GM21447 (cell line): ENCODE results near the gene GRAMD2B.
"Not testable (repeated sequence)": the region's sequence is repeated elsewhere in the genome, so short reads cannot be mapped to it uniquely, and the experiment has no call there.

Experiments used
- ATAC-seq: cut with Tn5 transposase; IDR thresholded peaks from one replicate; pipeline ENCODE4 v1.9.1; 2021; ENCODE audit not compliant: unreplicated experiment

GRAMD2B gene

GRCh38 chr5:126509339-126509738 is 86.1 kb downstream of the GRAMD2B start:
- no peak for ATAC-seq

- no peak for ATAC-seq
Observed at GRCh38 chr5:126511961-126512360, 88.8 kb downstream of the GRAMD2B start.

- ATAC-seq = no peak
Observed at GRCh38 chr5:126512451-126512850, 89.2 kb downstream of the GRAMD2B start.

- no peak for ATAC-seq
Observed at GRCh38 chr5:126513302-126513701, 90.1 kb downstream of the GRAMD2B start.

GRCh38 chr5:126513703-126514102 is 90.5 kb downstream of the GRAMD2B start:
- ATAC-seq = no peak

- no peak for ATAC-seq
Observed at GRCh38 chr5:126514131-126514557, 90.9 kb downstream of the GRAMD2B start.

- no peak for ATAC-seq
Observed at GRCh38 chr5:126514558-126515141, 91.4 kb downstream of the GRAMD2B start.

GRCh38 chr5:126515337-126515736 is 92.1 kb downstream of the GRAMD2B start:
- no peak for ATAC-seq

GRCh38 chr5:126516133-126516532 is 92.9 kb downstream of the GRAMD2B start:
- no peak for ATAC-seq

- ATAC-seq = no peak
Observed at GRCh38 chr5:126516852-126517251, 93.6 kb downstream of the GRAMD2B start.

GRCh38 chr5:126519223-126519622 is 96.0 kb downstream of the GRAMD2B start:
- not testable (repeated sequence) for ATAC-seq

GRCh38 chr5:126519637-126520592 is 96.7 kb downstream of the GRAMD2B start:
- ATAC-seq = no peak

GRCh38 chr5:126520593-126520953 is 97.4 kb downstream of the GRAMD2B start:
- no peak for ATAC-seq

GRCh38 chr5:126521130-126521529 is 97.9 kb downstream of the GRAMD2B start:
- ATAC-seq = no peak

- ATAC-seq = no peak
Observed at GRCh38 chr5:126523818-126524510, 100.8 kb downstream of the GRAMD2B start.

GRCh38 chr5:126525630-126526245 is 102.5 kb downstream of the GRAMD2B start:
- ATAC-seq = no peak

- no peak for ATAC-seq
Observed at GRCh38 chr5:126526493-126526892, 103.3 kb downstream of the GRAMD2B start.

- no peak for ATAC-seq
Observed at GRCh38 chr5:126527158-126527557, 103.9 kb downstream of the GRAMD2B start.

GRCh38 chr5:126527892-126528291 is 104.7 kb downstream of the GRAMD2B start:
- no peak for ATAC-seq

GRCh38 chr5:126531543-126532120 is 108.4 kb downstream of the GRAMD2B start:
- ATAC-seq = no peak

GRCh38 chr5:126534553-126534952 is 111.3 kb downstream of the GRAMD2B start:
- no peak for ATAC-seq
